GM21576 (cell line): ENCODE data around the gene CYTH4.

Experiments used
- ATAC-seq: cut with Tn5 transposase; IDR thresholded peaks from one replicate; pipeline ENCODE4 v1.9.1; 2021; ENCODE audit warnings: mild to moderate bottlenecking, moderate library complexity; ENCODE audit not compliant: unreplicated experiment

The CYTH4 gene

GRCh38 chr22:37288521-37288920 is 6.2 kb downstream of the CYTH4 start:
- ATAC-seq: no peak

DNA sequence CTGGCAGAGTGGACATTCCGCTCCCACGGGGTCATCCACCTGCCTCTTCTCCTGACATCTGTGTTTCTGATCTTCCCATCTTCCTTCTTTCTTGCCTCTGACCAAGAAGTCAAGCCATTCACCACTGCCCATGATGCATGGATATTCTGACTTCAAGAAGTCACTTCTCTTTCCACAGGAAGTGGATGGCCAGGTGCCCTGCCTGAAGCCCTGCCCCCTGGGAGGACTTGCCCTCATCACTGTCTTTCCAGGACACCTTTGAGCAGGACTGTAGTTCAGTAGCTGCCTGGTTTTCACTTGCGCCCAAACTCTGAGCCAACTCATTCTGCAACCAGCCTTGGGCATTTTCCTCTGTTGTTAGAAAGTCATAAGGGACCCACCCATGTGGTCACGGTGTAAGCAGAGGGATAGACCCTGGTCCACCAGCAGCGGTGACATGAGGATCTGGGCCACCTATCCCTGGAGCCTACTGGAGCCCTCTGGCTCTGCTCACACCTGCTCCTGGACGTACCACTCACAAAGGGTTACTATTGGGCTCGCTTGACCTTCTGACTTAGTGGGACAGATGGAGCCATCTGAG is 6.9 kb downstream of the CYTH4 start:
- no peak for ATAC-seq

GRCh38 chr22:37290737-37291136 is 8.4 kb downstream of the CYTH4 start:
- no peak for ATAC-seq

- ATAC-seq: no peak
Measured at GRCh38 chr22:37291559-37292298, 9.4 kb downstream of the CYTH4 start.

- ATAC-seq: no peak
Measured at GRCh38 chr22:37292641-37293040, 10.3 kb downstream of the CYTH4 start.

DNA sequence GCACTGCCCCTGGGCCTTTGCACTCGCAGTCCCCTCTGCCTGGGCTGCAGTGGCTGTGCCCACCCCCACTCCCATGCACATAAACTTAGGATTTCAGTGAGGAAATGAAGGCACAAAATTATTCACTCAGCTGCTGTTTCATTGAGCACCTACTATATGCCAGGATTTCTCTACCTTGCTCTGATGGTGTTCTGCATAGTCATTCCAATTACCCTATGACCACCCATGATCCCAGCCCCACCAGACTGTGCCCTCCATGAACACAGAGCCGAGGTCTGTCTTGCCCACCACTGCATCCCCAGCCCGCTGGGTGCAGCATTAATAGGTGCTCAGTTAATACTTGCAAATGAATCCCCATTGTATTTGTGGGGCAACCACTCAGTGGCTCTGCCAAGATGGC is 10.9 kb downstream of the CYTH4 start:
- no peak for ATAC-seq

GRCh38 chr22:37294747-37295146 is 12.4 kb downstream of the CYTH4 start:
- no peak for ATAC-seq

- ATAC-seq: no peak
Measured at GRCh38 chr22:37295213-37295886, 13.0 kb downstream of the CYTH4 start.

DNA sequence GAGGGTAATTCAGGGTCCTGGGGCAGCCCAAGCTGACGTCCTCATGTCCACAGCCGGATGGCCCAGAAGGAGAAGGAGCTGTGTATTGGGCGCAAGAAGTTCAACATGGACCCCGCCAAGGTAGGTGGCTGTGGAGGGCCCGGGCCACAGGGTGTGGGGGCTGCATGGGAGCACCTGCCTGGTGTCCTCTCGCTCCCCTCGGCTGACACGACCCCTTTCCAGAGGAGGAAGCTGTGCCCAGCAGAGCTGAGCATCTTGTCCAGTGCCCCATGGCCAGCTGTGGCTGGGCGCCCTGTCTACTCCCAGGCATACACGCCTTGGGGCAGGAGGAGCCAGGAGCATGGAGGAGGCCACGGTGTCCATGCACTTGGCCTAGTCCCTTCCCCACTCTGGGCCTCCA is 13.6 kb downstream of the CYTH4 start:
- ATAC-seq: no peak

GRCh38 chr22:37298748-37299495 is 16.6 kb downstream of the CYTH4 start:
- ATAC-seq: no peak

DNA sequence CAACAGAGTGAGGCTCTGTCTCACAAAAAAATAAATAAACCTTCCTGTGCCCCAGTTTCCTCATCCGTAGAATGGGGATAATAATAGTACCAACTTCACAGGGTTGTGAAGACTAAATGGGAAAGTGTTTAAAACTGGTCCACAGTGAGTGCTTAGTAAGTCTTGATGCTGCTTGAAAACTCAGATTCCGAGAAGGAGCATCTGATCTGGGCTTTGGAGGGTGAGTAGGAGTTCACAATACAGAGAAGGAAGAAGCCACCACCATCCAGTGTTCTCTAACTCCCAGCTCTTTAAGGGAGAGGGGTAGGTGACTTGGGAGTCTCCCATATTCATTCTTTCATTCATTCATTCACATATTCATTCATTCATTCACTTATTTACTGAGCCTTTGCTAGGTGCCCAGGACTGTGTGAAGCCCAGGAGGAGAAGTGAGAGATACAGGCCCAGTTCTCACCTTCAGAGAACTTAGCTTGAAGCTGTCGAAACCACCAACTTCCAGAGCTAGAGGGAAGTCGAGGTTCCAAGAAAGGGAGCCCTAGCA is 17.7 kb downstream of the CYTH4 start:
- ATAC-seq: no peak

GRCh38 chr22:37300551-37301017 is 18.3 kb downstream of the CYTH4 start:
- ATAC-seq: no peak

DNA sequence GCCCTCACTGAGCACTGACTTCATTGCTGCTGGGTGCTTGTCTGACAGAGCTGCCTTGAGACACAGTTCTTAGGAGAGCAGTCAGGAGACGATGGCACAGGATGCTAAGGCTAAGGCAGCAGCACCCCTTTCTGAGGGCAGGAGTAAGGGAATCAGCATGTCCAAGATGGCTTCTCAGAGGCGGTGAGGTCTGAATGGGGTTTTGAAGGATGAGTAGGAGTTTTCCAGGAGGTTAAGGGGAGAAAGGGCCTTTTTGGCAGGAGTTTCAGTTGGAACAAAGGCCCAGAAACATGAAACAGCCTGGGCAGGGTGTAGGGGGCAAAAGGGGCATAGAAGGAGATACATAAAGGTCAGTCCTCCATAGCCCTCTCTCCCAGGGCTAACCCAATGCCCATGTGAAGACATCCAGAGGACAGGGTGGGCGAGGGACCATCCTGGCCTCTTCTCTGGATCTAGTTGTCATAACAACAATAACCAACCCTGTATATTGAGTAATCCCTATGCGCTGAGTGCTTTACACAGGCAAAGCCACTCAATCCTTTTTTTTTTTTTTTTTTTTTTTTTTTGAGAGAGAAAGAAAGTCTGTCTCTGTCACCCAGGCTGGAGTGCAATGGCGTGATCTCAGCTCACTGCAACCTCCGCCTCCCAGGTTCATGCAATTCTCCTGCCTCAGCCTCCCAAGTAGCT is 19.0 kb downstream of the CYTH4 start:
- ATAC-seq: no peak

DNA sequence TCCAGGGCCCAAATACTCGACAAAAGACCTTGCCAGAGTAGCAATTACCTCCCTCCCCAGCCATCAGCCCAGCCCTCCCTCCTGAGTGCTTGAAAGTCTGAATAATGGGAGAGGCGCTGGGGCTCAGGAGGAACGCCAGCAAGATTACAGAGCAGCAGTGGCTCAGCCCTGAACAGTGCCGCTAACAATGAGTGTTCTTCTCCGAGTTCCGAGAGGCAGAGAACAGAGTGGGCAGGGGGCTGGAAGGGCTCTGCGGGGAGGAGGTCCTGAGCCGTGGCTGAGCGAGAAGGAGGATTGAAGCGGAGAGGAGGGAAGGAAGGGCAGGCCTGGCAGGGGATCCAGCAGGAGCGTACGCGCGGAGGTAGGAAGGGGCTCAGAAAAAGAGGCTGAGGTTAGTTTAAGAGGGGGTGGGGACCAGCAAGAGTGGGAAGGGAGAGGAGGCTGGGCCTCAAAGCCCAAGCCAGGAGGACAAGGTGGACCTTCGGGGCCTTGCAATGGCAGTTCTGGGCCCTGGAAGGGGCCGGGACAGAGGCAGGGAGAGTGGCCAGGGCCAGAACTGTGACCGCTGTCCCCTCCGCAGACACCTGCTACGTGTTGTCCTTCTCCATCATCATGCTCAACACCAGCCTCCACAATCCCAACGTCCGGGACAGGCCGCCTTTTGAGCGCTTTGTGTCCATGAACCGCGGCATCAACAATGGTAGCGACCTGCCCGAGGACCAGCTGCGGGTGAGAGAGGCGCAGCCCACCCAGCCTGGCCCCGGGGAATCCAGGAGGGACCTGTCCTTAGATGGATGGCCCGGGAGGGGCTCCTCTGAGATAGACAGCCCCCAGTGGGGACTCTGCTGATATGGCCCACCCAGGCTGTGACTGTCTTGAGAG is 20.6 kb downstream of the CYTH4 start:
- no peak for ATAC-seq

DNA sequence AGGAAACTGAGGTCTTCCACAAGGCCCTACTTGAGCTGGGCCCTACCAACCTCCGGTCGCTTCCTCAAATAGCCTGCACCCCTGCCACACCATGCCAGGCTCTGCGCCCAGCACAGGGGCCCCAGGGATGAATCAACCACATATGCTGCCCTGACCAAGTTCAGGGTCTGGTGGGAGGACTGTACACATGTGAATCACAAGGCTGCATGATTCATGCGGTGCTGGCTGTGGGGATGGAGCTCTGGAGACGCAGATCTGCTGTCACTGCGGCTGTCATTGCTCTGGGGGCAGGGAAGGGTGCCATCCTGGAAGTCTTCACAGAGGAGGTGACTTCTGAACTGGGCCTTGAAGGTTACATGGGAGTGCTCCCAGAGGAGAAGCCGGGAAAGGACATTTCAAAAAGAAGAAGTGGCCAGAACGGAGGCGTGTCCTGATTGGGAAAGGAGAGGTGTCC is 21.5 kb downstream of the CYTH4 start:
- no peak for ATAC-seq

- ATAC-seq: no peak
Measured at GRCh38 chr22:37304595-37305343, 22.5 kb downstream of the CYTH4 start.

GRCh38 chr22:37305887-37306286 is 23.6 kb downstream of the CYTH4 start:
- no peak for ATAC-seq

DNA sequence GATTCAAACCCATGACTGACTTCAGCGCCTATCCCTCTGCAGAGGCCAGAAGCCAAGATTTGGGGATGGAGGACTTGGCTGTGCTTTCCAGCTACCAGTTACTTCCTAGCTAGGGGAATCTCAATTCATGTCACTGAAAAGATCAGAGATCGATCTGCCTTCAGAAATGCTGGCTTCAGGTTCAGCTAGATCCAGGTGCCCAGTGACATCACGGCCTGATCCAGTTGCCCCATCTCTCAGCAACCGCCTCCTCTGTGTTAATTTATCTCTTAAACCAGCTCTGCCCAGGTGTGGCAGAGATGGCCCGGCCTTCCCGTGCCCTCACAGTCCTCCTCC is 24.2 kb downstream of the CYTH4 start:
- no peak for ATAC-seq
